Chondrocyte (in vitro differentiated cells): ENCODE measurements around the gene TRIM58. TPM values are rescaled to one million over a fixed set of nuclear protein-coding genes. Genes with fewer than 3 reads are reported as not detected.

Source experiments
- DNase-seq: peaks from one replicate; pipeline ENCODE4 v3.0.0; 2021; ENCODE audit warnings: mixed read lengths, low spot score
- H3K27ac Mint-ChIP-seq: one replicate; pipeline ENCODE4 v1.8.0; 2021; ENCODE audit warnings: mild to moderate bottlenecking, moderate library complexity, mixed read lengths; ENCODE audit not compliant: unreplicated experiment
- H3K27me3 Mint-ChIP-seq: 2 replicates; pipeline ENCODE4 v1.8.0; 2021; ENCODE audit warnings: low read depth, mixed read lengths
- H3K36me3 Mint-ChIP-seq: 2 replicates; pipeline ENCODE4 v1.8.0; 2021; ENCODE audit warnings: low read depth, mixed read lengths
- H3K4me1 Mint-ChIP-seq: 2 replicates; pipeline ENCODE4 v1.8.0; 2021; ENCODE audit warnings: low read depth, mild to moderate bottlenecking, mixed read lengths
- H3K4me3 Mint-ChIP-seq: one replicate; pipeline ENCODE4 v1.8.0; 2021; ENCODE audit warnings: mild to moderate bottlenecking, moderate library complexity, mixed read lengths; ENCODE audit not compliant: unreplicated experiment
- H3K9me3 Mint-ChIP-seq: 2 replicates; pipeline ENCODE4 v1.8.0; 2021; ENCODE audit warnings: low read depth, mixed read lengths
- CTCF ChIP-seq: fragments of 200-600 bp; sonication (generic); IDR thresholded peaks from 2 replicates; pipeline ENCODE4 v1.5.0; 2021; ENCODE audit warnings: antibody characterized with exemption, mild to moderate bottlenecking, moderate library complexity
- total RNA-seq: library from RNA; stranded (reverse); gene quantifications from 3 replicates; pipeline ENCODE4 v1.2.1, GENCODE V29; 2021

Gene TRIM58
- total RNA-seq, 1 donor from 2014 or later, result 0.70 TPM

- DNase-seq, result no peak
- H3K27ac Mint-ChIP-seq, result no peak overlapping the region
- no peak for TF ChIP-seq CTCF
- no peaks in the 10 kb centered on the region for H3K36me3 Mint-ChIP-seq
- no peaks in the 10 kb centered on the region for H3K27me3 Mint-ChIP-seq
- peaks cover 21% of the 10 kb centered on the region for H3K9me3 Mint-ChIP-seq
- H3K4me3 Mint-ChIP-seq, result no peak overlapping the region
- H3K4me1 Mint-ChIP-seq, result no peaks in the 10 kb centered on the region
Measured at GRCh38 chr1:247829656-247830055, 27.3 kb upstream of the TRIM58 start.

GRCh38 chr1:247833601-247834000 is 23.4 kb upstream of the TRIM58 start:
- no peak for DNase-seq
- no peak for TF ChIP-seq CTCF
- no peak overlapping the region for H3K4me3 Mint-ChIP-seq
- no peaks in the 10 kb centered on the region for H3K36me3 Mint-ChIP-seq
- no peaks in the 10 kb centered on the region for H3K27me3 Mint-ChIP-seq
- no peaks in the 10 kb centered on the region for H3K4me1 Mint-ChIP-seq
- no peak overlapping the region for H3K27ac Mint-ChIP-seq
- H3K9me3 Mint-ChIP-seq, result peaks cover 26% of the 10 kb centered on the region

GRCh38 chr1:247840818-247841217 is 16.2 kb upstream of the TRIM58 start:
- TF ChIP-seq CTCF, result no peak
- H3K27me3 Mint-ChIP-seq, result no peaks in the 10 kb centered on the region
- peaks cover 28% of the 10 kb centered on the region for H3K9me3 Mint-ChIP-seq
- no peaks in the 10 kb centered on the region for H3K36me3 Mint-ChIP-seq
- no peak for DNase-seq
- H3K4me1 Mint-ChIP-seq, result no peaks in the 10 kb centered on the region
- H3K27ac Mint-ChIP-seq, result no peak overlapping the region
- H3K4me3 Mint-ChIP-seq, result no peak overlapping the region

GRCh38 chr1:247841796-247842195 is 15.2 kb upstream of the TRIM58 start, which contains the start of gene OR11L1:
Gene OR11L1, minus strand, starts transcription at chr1:247841896. Its CDS starts 0 bp downstream, at chr1:247841896.
- DNase-seq, result no peak
- TF ChIP-seq CTCF, result no peak
- Mint-ChIP-seq H3K36me3 (no peaks in the 10 kb centered on the region), H3K4me3 (no peak within 1 kb of the TSS), H3K27ac (no peak within 1 kb of the TSS), H3K9me3 (peaks cover 22% of the 10 kb centered on the region), H3K27me3 (no peaks in the 10 kb centered on the region), H3K4me1 (no peaks in the 10 kb centered on the region)

- TF ChIP-seq CTCF, result no peak
- Mint-ChIP-seq H3K4me3 (no peak overlapping the region), H3K9me3 (peaks cover 20% of the 10 kb centered on the region), H3K36me3 (no peaks in the 10 kb centered on the region), H3K4me1 (no peaks in the 10 kb centered on the region), H3K27me3 (no peaks in the 10 kb centered on the region), H3K27ac (no peak overlapping the region)
- no peak for DNase-seq
Measured at GRCh38 chr1:247843411-247843810, 13.6 kb upstream of the TRIM58 start.
